ENCODE data around the gene SLC27A2.
"Not testable (repeated sequence)": the region's sequence is repeated elsewhere in the genome, so short reads cannot be mapped to it uniquely, and the experiment has no call there.

Gene SLC27A2

DNA sequence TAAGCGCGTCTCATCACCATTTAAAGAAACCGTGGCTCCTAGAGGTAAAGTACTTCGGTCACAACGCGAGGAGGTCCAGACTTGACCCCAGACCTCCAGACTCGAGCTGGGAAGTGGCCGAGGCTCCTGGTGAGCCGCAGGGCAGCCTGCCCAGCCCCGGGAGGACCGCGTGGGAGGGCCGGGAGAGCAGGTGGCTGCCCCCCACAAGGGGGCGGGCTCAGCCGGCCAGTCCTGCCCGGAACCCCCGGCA is at the start of gene SLC27A2:
Gene SLC27A2, plus strand, starts transcription at position 228 of the 250 bp plus-strand sequence. CDS start 232 bp downstream, outside the sequence.
- no peaks in the 10 kb centered on the region for H4K20me1 ChIP-seq (ENCODE audit: low read depth, low read length)
- H3K9me2 ChIP-seq (replicated peaks; ENCODE audit: insufficient read depth, low read length) = no peaks in the 10 kb centered on the region
- H3F3A ChIP-seq (ENCODE audit: insufficient read depth) = no peaks in the 10 kb centered on the region
- H3K4me3 ChIP-seq (ENCODE audit: insufficient read depth, low read length, poor library complexity, severe bottlenecking) = peak within 1 kb of the TSS; percentile 26
- H3K79me2 ChIP-seq (ENCODE audit: insufficient read depth, low read length) = no peaks in the 10 kb centered on the region
- TF ChIP-seq EZH2phosphoT487 (conservative IDR thresholded peaks at IDR 0.05; ENCODE audit: low read length) = no peak
- TF ChIP-seq, protein P1, sequence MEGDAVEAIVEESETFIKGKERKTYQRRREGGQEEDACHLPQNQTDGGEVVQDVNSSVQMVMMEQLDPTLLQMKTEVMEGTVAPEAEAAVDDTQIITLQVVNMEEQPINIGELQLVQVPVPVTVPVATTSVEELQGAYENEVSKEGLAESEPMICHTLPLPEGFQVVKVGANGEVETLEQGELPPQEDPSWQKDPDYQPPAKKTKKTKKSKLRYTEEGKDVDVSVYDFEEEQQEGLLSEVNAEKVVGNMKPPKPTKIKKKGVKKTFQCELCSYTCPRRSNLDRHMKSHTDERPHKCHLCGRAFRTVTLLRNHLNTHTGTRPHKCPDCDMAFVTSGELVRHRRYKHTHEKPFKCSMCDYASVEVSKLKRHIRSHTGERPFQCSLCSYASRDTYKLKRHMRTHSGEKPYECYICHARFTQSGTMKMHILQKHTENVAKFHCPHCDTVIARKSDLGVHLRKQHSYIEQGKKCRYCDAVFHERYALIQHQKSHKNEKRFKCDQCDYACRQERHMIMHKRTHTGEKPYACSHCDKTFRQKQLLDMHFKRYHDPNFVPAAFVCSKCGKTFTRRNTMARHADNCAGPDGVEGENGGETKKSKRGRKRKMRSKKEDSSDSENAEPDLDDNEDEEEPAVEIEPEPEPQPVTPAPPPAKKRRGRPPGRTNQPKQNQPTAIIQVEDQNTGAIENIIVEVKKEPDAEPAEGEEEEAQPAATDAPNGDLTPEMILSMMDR (IDR thresholded peaks at IDR 0.05; ENCODE audit: insufficient read depth, low read length, poor library complexity, severe bottlenecking) = no peak
- H3K36me3 ChIP-seq (ENCODE audit: low read length) = no peaks in the 10 kb centered on the region
- no peak within 1 kb of the TSS for H3K27ac ChIP-seq (ENCODE audit: low read depth, low read length)
- peak within 1 kb of the TSS; percentile 42 for H3K4me2 ChIP-seq (ENCODE audit: low read depth, low read length, poor library complexity, severe bottlenecking)
- no peaks in the 10 kb centered on the region for H3K9me3 ChIP-seq (ENCODE audit: insufficient read depth, low read length)
- no peaks in the 10 kb centered on the region for H3K27me3 ChIP-seq (ENCODE audit: low read length)
- peak within 1 kb of the TSS; percentile 24; the same call in 1 of the 2 replicates for H3K9ac ChIP-seq (ENCODE audit: low read length)
- peak within 1 kb of the TSS; percentile 40 for H2AFZ ChIP-seq (ENCODE audit: low read depth, low read length, severe bottlenecking)

DNA sequence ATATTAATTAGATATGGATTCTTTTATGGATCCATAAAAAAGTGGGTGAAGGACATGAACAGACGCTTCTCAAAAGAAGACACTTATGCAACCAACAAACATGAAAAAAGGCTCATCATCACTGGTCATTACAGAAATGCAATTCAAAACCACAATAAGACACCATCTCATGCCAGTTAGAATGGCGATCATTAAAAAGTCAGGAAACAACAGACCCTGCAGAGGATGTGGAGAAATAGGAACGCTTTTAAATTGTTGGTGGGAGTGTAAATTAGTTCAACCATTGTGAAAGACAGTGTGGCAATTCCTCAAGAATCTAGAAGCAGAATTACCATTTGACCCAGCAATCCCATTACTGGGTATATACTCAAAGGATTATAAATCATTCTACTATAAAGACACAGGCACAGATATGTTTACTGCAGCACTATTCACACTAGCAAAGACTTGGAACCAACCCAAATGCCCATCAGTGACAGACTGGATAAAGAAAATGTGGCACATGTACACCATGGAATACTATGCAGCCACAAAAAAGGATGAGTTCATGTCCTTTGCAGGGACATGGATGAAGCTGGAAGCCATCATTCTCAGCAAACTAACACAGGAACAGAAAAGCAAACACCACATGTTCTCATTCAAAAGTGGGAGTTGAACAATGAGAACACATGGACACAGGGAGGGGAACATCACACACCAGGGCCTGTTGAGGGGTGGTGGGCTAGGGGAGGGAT is 49.6 kb upstream of the SLC27A2 start:
- not testable (repeated sequence) for H3K4me3 ChIP-seq (ENCODE audit: insufficient read depth, low read length, poor library complexity, severe bottlenecking); H3K9me3 ChIP-seq (ENCODE audit: insufficient read depth, low read length); H3K79me2 ChIP-seq (ENCODE audit: insufficient read depth, low read length); H3K9me2 ChIP-seq (replicated peaks; ENCODE audit: insufficient read depth, low read length); H3K4me2 ChIP-seq (ENCODE audit: low read depth, low read length, poor library complexity, severe bottlenecking); H3K9ac ChIP-seq (ENCODE audit: low read length); H2AFZ ChIP-seq (ENCODE audit: low read depth, low read length, severe bottlenecking); H3F3A ChIP-seq (ENCODE audit: insufficient read depth); H3K27me3 ChIP-seq (ENCODE audit: low read length); H3K27ac ChIP-seq (ENCODE audit: low read depth, low read length); H3K36me3 ChIP-seq (ENCODE audit: low read length); H4K20me1 ChIP-seq (ENCODE audit: low read depth, low read length)

DNA sequence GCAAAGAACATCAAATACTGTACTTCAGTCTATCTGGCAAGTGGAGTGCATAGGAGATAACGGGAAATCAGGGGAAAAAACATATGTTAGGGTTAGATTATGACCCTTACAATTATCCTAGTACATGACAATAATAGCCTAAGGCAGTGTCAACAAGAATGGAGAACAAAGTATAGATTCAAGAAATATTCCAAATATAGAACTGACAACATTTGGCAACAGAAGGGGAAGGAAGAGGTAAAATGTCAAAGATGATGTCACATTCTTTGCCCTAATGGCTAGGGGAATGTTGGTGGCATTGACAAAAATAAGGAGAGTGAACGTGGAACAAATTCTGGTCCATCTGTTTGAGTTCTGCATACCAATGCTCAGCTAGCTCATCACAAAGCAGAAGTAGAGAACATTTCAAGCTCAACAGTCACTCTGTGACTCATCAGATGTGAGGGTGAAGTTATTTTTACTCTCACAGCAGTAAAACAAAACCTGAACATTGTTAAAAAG is 47.4 kb upstream of the SLC27A2 start:
- Histone ChIP-seq H3F3A (ENCODE audit: insufficient read depth) (no peaks in the 10 kb centered on the region), H3K27ac (ENCODE audit: low read depth, low read length) (no peak overlapping the region), H3K79me2 (ENCODE audit: insufficient read depth, low read length) (no peaks in the 10 kb centered on the region), H3K4me3 (ENCODE audit: insufficient read depth, low read length, poor library complexity, severe bottlenecking) (no peak overlapping the region), H2AFZ (ENCODE audit: low read depth, low read length, severe bottlenecking) (no peak overlapping the region), H3K9me3 (ENCODE audit: insufficient read depth, low read length) (no peaks in the 10 kb centered on the region), H3K4me2 (ENCODE audit: low read depth, low read length, poor library complexity, severe bottlenecking) (no peak overlapping the region), H3K9me2 (replicated peaks; ENCODE audit: insufficient read depth, low read length) (no peaks in the 10 kb centered on the region), H4K20me1 (ENCODE audit: low read depth, low read length) (no peaks in the 10 kb centered on the region), H3K36me3 (ENCODE audit: low read length) (no peaks in the 10 kb centered on the region), H3K27me3 (ENCODE audit: low read length) (no peaks in the 10 kb centered on the region), H3K9ac (ENCODE audit: low read length) (no peak overlapping the region)
- no peak for TF ChIP-seq EZH2phosphoT487 (conservative IDR thresholded peaks at IDR 0.05; ENCODE audit: low read length)
- TF ChIP-seq, protein P1 (IDR thresholded peaks at IDR 0.05; ENCODE audit: insufficient read depth, low read length, poor library complexity, severe bottlenecking) = no peak

DNA sequence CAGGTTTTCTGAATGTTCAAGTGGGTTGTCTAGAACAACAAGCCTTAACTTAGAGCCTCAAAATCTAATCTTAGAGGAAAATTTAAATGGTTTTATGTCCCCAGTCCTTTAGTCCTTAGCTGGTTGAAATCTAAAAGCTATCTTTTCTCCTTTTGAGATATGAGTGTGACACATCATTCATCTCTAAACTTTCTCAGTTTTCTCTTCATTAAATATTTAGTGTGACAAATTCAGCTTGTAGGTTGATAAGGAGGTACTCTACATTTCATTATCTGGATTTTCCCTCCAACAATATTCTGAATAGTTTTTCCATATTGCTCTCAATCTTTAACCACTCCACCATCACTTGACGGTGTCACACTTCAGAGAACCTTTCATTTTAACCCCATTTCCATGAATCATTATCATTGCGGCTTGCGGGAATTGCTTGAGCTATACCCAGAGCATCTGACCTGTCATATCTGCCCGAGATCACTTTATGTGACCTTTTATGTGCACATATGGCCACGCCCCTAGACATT is 46.9 kb upstream of the SLC27A2 start:
- Histone ChIP-seq H4K20me1 (ENCODE audit: low read depth, low read length) (no peaks in the 10 kb centered on the region), H3F3A (ENCODE audit: insufficient read depth) (no peaks in the 10 kb centered on the region), H3K9me2 (replicated peaks; ENCODE audit: insufficient read depth, low read length) (no peaks in the 10 kb centered on the region), H3K9me3 (ENCODE audit: insufficient read depth, low read length) (no peaks in the 10 kb centered on the region), H3K9ac (ENCODE audit: low read length) (no peak overlapping the region), H3K4me2 (ENCODE audit: low read depth, low read length, poor library complexity, severe bottlenecking) (no peak overlapping the region), H2AFZ (ENCODE audit: low read depth, low read length, severe bottlenecking) (no peak overlapping the region), H3K4me3 (ENCODE audit: insufficient read depth, low read length, poor library complexity, severe bottlenecking) (no peak overlapping the region), H3K36me3 (ENCODE audit: low read length) (no peaks in the 10 kb centered on the region), H3K27ac (ENCODE audit: low read depth, low read length) (no peak overlapping the region), H3K27me3 (ENCODE audit: low read length) (no peaks in the 10 kb centered on the region), H3K79me2 (ENCODE audit: insufficient read depth, low read length) (no peaks in the 10 kb centered on the region)
- no peak for TF ChIP-seq EZH2phosphoT487 (conservative IDR thresholded peaks at IDR 0.05; ENCODE audit: low read length)
- TF ChIP-seq, protein P1 (IDR thresholded peaks at IDR 0.05; ENCODE audit: insufficient read depth, low read length, poor library complexity, severe bottlenecking) = no peak

Measured in SU-DHL-6 (cell line).